Stimulated activated CD8-positive, alpha-beta memory T cell treated with anti-CD3 and anti-CD28 coated beads, Interleukin-12 subunit alpha, Interleukin-12 subunit beta, amount 100 ng/mL, for 4 hours (primary cell): ENCODE results near the gene TBCD.
A peak's percentile ranks its signal among the peaks of the same experiment; 100 is the strongest.

Experiments
- DNase-seq: peaks from one replicate; pipeline ENCODE4 v3.0.0-alpha.2; 2020; ENCODE audit warnings: low read depth

Gene TBCD

GRCh38 chr17:82907797-82908542 lies 156.1 kb downstream of the TBCD start:
- no peak for DNase-seq

GRCh38 chr17:82908543-82909160 lies 156.8 kb downstream of the TBCD start:
- no peak for DNase-seq

GRCh38 chr17:82909322-82909904 lies 157.5 kb downstream of the TBCD start:
- DNase-seq, result peak; percentile 42

DNA sequence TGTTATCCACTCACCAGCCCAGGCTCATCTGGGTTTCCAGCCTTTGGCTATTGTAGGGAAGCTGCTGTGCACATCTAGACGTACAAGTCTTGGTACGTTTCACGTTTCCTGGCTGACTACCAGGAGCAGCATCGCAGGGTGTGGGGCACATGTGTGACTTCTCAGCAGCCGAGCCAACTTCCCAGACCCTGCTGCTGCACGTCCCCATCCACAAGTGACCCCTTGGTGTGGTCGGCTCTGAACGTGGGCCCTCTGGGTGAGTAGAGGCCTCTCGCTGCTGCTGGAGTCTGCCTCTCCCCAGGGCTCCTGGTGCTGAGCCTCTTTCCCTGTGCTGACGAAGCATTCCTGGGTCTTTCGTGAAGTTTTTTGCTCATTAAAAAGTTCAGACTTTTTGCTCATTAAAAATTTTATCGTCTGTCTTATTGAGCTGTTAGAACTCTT lies 158.2 kb downstream of the TBCD start:
- no peak for DNase-seq

GRCh38 chr17:82910770-82911169 lies 158.9 kb downstream of the TBCD start:
- DNase-seq, result no peak

- DNase-seq, result no peak
Measured at GRCh38 chr17:82911822-82912221, 160.0 kb downstream of the TBCD start.

- DNase-seq, result no peak
Measured at GRCh38 chr17:82912484-82913089, 160.7 kb downstream of the TBCD start.

GRCh38 chr17:82913304-82914043 lies 161.6 kb downstream of the TBCD start:
- no peak for DNase-seq

GRCh38 chr17:82914375-82914774 lies 162.5 kb downstream of the TBCD start:
- no peak for DNase-seq

DNA sequence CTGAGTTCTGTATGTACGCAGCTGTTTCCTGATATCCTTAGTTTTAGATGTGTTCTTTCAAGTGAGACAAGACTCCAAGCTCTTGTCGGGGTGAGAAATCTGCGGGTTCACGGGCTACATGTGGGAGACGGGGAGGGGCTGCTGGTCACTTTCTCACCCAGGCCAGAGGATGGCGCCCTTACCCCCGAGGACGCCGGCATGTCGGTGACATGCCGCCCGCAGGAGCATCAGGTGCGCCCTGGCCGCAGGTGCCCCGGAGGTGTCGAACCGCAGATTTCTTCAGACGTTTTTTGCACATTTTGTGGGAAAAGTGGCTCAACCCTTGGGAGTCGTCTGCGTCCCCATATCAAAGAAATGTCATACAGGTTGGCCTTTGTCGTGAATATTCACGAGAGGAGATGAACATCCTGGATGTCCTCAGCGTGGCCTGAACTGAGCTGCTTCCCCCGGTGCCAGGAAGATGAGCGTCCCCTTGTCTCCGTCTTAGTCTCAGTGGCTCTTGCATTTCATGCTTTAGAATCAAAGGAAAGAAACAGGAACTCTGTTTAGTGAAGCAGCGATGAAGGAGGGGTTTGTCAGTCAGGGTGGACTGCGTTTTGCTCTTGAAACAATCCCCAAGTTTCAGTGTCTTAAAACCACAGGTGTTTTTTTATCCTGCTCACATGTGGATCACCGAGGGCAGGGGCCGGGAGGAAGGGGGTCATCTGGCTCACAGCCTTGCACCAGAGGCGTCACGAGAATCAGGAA lies 163.3 kb downstream of the TBCD start:
- no peak for DNase-seq

- DNase-seq, result no peak
Measured at GRCh38 chr17:82915757-82916027, 163.8 kb downstream of the TBCD start.

- DNase-seq, result no peak
Measured at GRCh38 chr17:82917699-82918345, 166.0 kb downstream of the TBCD start.

DNA sequence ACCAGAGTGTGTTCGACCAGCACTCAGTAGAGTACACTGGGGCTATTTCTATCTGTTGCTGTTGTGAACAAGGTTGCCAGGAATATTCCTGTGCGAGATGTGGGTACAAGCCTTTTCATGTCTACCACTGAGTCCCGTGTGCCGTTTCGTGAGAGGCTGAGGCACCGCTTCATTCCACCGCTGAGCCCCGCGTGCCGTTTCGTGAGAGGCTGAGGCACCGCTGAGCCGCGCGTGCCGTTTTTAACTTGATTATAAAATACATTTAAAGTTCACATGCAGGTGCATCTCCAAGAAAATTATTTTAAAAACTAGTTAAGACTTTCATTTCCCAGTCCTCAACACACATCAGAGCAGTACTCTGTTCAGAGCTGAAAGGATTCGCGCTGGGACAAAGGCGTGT lies 166.6 kb downstream of the TBCD start:
- DNase-seq, result no peak

- no peak for DNase-seq
Measured at GRCh38 chr17:82920150-82920549, 168.3 kb downstream of the TBCD start.

- DNase-seq, result no peak
Measured at GRCh38 chr17:82920715-82921114, 168.8 kb downstream of the TBCD start.

DNA sequence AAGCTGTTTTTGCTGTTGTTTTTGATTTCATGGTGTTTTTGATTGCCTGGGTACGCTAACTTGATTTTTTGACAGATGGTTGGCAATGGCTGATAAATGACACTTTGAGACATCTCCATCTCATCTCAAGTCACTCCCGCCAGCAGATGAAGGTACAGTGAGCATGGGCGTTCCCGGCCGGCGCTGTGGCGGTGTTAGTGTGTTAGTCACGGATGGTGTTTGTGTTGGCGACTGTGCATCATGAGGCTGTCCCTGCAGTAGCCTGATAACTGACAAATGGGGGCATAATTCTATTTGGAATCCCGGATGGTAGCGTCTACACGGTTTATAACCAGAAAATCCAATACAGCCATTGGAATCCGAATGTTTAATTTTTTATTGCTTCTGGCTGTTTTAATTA lies 169.6 kb downstream of the TBCD start:
- DNase-seq, result no peak

- DNase-seq, result no peak
Measured at GRCh38 chr17:82922646-82923045, 170.8 kb downstream of the TBCD start.

DNA sequence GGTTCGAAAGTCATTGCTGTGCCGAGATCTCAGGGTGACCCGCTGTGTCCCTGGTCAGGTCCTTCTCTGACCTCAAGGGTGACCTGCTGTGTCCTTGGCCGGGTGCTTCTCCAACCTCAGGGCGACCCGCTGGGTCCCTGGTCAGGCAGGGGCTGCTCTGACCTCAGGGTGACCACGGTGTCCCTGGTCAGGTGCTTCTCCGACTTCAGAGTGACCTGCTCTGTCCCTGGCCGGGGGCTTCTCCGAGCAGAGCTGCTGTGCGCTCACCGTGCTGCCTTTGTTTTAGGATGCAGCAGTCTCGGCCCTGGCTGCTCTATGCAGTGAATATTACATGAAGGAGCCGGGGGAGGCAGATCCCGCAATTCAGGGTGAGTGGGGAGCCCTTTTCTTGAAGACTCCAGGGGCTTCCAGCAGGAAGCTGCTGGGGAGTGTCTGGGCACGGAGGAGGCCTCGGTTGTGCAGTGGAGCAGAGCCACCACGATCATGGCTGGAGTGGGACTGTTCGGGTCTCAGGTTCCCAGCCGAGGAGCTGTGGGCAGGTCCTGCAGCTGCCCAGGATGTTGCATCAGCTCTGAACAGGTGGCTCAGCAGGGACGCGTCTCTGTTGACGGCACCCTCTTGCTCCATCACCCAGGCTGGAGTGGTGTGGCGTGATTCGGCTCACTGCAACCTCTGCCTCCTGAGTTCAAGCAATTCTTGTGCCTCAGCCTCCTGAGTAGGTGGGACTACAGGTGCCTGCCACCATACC lies 171.7 kb downstream of the TBCD start:
- no peak for DNase-seq

- no peak for DNase-seq
Measured at GRCh38 chr17:82924214-82924613, 172.3 kb downstream of the TBCD start.

GRCh38 chr17:82924812-82925211 lies 172.9 kb downstream of the TBCD start:
- no peak for DNase-seq

DNA sequence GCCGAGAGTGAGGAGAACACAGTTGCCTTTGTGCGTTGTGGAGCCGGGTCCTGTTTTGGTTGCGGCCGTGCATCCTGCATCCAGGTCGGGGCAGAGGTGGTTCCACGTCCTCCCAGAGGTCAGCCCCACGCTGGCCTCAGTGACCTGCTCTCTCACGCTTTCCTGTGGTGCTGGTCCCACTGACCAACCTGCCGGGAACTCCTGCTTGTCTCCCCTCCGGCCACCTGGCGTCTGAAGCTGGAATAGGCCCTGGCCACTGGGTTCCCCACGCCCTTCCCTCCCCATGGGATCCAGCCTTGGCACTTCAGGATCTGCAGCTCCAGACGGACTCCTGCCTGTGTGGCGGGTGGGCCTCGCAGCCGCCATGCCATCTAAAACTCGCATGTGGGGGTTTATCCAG lies 173.5 kb downstream of the TBCD start:
- DNase-seq, result no peak
